Activated CD4-positive, alpha-beta T cell treated with anti-CD3 and anti-CD28 coated beads, Interleukin-2, amount 50 U/mL, for 48 hours (primary cell): ENCODE data around the gene NCBP1.

Experiments used
- DNase-seq, 2 experiments: peaks; one replicate each; pipeline ENCODE4 v3.0.0-alpha.2; 2020

The NCBP1 gene

DNA sequence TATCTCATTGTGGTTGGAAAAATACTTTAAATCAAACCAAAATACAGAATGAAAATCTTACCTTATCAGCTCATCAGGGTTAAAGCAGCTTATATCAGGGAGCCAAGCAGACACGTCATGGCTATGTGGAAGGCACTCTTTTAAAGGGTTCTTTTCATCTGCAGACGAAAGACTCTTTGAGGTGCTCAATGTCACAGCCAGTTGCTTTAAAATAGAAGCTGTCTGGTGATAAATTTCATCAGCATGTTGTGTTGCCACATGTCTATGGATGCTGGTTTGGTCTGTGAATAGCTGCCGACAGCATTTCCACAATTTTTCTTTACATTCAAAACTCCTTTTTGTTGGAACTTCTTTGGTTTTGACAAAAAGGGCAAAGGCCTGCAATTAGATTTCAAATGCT is 8.0 kb upstream of the NCBP1 start:
- no peak for DNase-seq

DNA sequence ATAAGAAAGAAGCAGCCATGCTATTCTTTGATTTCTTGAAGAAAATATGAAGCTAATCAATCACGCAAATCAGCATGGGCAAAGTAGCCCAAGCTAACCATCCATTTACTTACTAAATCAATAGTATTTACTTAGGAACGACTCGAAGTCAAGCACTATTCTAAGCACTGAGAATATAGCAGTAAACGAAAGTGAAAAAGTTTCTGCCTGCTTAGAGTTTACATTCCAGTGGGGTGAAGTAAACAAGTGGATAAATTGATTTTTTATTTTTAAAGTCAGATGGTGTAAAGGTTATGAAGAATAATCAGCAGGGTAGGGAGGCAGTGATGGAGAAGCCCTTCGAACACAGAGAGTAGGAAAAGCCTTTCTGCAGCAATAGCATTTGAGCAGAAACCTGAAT is 6.0 kb upstream of the NCBP1 start:
- DNase-seq = no peak

DNA sequence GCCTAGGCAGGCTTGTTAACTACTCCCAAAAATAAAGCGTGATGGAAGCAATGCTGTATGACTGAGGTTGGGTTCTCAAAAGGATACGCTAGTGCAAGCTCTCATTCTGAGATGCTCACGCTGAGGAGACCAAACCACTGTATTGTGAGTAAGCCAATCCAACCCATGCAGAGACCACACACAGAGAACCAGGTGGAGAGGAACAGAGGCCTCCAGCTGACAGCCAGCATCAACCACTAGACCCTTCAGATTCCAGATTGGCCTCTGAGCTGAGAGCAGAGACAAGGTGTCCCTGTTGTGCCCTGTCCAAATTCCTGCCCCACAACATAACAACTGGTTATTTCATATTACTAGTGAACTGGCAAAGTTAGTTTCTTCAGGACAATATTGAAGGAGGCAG is 5.0 kb upstream of the NCBP1 start:
- no peak for DNase-seq

DNA sequence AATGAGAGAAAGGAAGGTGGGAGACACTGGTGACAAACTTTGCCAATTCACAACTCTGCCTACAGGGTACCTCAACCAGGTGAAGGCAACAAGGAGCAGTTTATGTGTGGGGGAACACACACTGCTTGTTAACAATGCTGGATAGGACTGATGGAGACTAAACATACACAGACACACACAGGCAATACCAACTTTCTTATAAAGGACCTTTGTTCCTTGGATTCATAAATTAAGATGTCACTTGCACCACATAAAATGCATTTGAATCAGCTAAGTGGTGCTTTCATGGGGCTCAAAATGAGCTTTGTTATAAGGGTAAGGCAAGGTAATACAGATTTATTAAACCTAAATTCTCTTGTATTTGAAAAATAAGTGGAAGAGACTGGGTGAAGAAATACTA is 4.5 kb upstream of the NCBP1 start:
- no peak for DNase-seq

DNA sequence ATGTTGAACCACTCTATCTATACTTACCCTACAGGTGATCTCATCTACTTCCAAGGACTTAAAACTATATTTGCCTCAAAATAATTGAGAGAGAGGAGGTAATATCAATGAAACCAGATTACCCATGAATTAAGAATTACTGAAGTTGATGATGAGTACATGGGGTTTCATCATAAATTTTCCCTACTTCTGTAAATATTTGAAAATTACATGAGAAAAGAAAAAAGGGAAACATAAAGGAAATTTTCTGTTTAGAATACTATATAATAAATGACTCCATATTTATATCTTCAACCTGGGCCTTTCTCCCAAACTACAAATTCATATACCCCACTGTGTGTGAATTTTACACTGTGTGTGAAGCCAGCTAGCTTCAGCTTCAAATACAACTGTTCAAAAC is 3.0 kb upstream of the NCBP1 start:
- no peak for DNase-seq

DNA sequence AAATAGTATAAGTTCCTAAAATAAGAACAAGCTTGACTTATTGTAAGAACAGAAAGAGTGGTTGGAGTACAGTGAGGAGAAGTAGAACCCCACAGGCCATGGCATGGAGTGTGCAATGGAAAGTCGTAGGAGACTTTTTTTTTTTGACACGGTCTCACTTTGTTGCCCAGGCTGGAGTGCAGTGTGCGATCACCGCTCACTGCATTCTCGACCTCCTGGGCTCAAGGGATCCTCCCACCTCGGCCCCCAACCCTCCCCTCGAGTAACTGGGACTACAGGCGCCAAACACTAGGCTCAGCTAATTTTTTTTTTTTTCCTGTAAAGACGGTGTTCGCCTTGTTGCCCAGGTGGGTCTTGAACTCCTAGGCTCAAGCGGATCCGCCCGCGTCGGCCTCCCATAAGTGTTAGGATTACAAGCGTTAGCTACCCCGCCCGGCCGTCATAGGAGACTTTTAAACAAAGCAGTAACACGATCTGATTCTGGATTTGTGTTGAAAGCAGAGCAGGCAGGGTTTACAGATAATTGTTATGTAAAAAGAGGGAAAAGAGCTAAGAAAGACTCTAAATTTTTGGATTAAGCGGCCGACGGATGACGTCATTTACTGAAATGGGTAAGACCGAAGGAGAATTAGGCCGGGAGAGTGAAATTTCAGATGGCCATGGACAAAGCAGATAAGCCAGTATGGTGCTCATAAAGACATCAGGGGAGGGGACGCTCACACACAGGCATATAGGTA is 1.2 kb upstream of the NCBP1 start:
- peak; percentile 31 to 40 for DNase-seq

DNA sequence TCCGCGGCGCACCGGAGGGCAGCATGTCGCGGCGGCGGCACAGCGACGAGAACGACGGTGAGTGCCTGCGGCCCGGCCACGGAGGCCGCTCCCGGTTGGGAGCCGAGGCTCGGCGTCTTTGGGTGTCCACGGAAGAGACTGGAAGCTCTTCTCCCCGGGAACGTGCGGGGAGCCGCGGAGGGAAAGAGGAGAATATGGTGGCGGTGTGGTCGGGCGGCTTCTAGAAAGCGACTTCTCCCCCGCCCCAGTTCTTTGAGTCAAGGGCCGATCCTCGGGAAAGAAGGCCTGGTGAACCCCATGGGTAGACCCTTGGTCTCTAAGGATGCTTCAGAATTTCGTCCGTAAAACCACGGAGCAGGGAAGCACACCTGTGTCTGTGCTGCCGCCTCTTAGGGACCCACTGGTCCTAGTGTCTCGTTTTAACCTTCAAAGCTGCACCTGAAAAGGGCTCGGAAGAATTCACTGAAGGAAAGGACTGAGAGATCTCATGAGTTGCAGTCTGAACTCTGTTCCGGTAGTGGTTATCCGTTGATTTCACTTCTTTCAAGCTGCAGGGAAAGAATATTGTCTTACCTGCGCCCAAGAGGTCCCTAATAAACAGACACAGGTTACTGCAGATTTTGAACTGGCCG is 354 bp downstream of the NCBP1 start:
- DNase-seq = no peak

DNA sequence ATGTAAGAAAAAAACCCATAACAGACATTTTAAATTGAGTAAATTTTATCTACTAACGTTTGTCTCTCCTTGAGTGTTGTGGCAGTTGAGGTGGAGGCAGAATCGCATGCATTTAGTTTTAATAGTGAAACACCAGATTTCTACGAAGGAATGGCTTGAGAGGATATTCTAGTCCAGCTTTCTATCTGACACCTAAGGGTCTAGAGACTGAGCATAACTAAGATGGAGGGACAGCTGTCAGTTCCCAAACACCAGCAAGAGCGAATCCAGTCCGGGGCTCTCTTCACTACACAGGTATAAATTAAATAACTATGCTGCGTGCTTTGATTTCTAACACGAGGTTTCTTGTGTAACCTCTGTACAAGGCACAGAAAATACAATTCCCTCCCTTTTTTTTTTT is 1.4 kb downstream of the NCBP1 start:
- no peak for DNase-seq

DNA sequence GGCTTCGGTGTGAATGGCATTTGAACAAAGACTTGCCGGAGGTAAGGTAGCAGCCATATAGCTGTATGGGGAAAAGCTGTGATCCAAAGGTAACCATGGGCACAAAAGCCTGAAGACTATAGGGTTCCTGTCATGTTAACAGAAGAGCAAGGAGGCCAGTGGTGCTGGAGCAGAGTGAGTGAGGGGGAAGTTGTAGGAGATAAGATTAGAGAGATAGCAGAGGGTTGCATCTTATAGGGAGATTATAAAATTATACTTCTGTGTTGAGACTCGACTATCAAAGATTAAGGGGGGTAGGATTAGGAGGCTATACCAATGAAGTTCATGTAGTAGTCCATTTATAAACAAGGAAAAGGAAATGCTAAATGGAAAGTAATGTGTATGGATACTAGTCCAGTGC is 3.3 kb downstream of the NCBP1 start:
- no peak for DNase-seq

DNA sequence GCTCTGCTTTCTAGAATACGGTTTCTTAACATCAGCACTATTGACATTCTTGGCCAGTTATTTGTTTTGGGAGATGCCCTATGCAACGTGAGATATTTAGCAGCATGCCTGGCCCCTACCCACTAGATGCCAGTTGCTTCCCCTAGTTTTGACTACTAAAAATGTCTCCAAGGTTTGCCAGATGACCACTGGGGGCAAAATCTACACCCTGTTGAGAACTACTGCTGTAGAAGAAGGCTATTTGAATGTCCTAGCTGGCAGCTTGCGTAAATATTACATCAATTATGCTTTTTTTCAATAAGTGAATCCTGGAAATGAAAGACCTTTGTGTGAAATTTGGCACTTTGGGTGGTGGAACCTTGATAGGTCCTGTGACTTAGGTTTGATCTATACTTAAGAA is 5.0 kb downstream of the NCBP1 start:
- no peak for DNase-seq

DNA sequence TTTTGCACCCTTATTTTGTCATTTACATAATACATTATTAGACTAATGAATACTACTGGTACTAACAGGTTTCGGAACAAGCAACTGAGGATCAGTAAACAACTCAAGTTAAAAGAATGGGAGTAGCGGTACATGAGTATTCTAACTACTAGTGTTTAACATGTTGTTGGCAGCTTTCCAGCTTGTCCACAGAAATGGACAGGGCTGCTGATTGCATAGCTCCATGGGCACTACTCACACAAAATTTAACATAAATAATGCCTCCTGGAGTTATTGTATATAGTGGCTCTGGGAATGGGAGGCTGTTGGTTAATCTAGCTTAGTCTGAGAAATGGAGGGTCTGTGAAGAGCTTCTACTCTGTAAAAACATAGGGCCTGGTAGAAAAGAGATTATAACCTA is 6.7 kb downstream of the NCBP1 start:
- DNase-seq = no peak

DNA sequence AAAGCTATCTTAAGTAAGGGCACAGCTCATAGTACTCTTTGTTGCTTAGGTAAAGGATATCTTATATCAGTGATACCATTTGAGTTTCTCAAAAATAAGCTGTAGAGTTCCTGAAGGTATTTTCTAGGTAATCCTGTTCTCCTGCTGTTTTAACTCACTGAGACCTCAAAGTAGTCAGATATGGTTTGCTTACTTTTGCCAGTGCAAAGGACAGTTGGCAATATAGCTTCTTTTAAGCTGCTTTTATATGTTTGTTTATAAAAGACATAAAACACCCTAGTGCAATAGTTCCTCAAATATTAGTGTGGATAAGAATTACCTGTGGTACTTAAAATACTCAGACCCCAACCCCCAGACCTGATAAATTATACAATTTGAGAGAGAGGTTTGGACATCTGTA is 12.1 kb downstream of the NCBP1 start:
- DNase-seq = no peak

DNA sequence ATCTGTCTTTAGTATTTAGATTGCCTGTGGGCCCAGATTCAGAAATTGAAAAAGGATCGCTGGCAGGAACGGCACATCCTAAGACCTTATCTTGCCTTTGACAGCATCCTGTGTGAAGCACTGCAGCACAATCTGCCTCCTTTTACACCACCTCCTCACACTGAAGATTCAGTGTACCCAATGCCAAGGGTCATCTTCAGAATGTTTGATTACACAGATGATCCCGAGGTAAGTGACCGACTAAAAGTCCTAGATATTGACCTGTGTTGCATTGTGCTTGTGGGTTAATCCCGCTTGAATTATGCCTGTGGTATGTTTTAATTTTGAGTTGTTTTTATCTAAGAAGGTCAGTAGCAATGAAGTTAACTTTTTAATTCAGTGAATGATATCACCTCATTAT is 14.4 kb downstream of the NCBP1 start:
- DNase-seq = no peak

DNA sequence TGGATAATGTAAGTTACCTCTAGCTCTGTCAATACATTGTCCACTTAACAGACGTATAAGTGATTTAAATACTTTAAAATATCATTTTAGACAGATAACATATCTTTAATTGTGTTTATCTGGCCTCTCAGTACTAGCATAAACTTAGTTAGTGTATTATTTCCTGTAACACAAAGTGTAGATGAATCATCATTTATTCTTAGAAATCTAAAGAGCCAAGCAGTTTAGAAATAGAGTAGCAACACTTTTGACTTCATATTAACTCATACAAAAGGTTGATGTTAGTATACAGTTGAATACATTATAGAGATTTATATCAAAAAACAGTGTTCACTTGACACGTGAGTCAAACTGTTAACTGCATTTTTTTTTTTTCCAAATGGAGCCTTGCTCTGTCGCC is 18.0 kb downstream of the NCBP1 start:
- DNase-seq = no peak

DNA sequence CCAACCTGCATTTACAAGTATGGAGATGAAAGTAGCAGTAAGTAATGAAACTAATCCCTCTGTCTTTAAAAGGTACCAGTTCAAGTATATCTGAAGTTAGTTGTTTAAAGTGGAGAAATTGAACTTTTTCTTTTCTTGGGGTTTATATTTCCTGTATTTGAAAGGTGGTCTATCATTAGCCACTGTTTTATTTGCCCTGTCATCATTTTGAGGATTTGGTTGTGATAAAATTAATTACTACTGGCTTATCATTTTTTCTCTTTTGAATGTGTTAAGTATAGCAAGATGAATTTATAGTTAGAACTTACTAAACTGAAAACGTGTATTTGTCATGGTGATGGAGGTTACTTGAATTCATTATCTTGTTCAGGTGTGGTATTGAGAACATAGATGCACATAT is 25.1 kb downstream of the NCBP1 start:
- DNase-seq = no peak

DNA sequence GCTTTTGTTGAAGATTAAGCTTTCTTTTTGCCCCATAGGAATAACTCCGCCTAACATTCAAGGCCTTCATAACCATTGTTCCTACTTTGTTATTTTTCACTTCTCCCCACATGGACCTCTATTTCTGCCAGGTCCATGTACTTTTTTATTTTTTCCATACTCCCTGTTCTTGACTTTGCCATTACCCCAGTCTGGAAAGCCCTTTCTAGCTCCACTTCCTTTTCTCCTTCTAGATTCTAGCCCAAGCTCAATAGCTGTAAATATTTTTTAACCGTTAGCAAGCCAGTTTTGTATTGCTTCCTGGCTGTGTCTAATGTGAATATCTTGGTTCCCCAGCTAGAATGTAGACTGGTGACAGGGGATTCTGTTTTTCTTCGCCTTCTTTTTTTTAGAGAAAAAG is 26.1 kb downstream of the NCBP1 start:
- DNase-seq = no peak

DNA sequence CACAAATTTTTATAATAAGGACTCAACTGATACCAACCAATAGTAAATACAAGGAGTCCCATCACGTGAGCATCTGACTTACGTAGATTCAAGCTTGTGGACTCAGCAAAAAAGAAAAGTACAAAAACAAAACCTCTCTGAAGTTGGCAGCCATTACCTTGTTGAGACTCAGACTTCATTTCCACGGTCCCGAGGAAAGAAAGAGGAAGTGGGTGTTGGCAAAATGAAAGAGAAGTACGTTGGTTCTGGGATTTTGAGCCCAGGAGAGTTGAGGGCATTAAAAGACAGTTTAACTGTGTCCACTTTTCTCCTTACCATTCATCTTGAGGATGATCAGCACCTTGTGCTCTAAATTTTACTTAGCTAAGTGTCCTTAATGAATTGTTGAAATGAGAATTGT is 26.7 kb downstream of the NCBP1 start:
- DNase-seq = no peak

DNA sequence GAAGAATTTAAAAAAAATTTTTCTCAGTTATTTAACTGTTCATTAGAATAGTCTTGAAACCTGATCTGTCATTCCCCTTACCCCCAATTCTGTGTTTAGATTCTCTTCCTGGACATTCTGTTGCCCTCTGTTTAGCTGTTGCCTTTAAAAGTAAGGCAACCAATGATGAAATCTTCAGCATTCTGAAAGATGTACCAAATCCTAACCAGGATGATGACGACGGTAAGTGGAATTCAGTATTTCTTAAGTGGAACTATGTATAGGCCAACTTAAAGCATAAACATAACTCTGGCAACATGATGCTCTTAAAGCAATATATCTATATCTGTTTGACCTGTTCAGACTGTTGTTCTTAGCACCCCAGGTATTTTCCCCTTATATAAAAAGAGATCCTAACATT is 27.2 kb downstream of the NCBP1 start:
- DNase-seq = no peak

DNA sequence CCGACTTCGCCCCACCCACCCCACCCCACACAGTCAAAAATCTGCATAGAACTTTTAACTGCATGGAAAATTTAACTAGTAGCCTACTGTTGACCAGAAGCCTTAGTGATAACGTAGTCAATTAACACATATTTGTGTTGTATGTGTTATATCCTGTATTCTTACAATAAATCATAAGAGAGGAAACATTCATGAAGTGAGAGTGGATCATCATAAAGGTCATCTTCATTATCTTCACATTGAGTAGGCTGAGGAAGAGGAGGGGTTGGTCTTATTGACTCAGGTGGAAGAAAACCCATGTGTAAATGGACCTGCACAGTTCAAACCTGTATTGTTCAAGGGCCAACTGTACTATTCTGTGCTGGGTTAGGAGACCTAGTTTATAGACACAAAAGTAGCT is 32.1 kb downstream of the NCBP1 start:
- no peak for DNase-seq

DNA sequence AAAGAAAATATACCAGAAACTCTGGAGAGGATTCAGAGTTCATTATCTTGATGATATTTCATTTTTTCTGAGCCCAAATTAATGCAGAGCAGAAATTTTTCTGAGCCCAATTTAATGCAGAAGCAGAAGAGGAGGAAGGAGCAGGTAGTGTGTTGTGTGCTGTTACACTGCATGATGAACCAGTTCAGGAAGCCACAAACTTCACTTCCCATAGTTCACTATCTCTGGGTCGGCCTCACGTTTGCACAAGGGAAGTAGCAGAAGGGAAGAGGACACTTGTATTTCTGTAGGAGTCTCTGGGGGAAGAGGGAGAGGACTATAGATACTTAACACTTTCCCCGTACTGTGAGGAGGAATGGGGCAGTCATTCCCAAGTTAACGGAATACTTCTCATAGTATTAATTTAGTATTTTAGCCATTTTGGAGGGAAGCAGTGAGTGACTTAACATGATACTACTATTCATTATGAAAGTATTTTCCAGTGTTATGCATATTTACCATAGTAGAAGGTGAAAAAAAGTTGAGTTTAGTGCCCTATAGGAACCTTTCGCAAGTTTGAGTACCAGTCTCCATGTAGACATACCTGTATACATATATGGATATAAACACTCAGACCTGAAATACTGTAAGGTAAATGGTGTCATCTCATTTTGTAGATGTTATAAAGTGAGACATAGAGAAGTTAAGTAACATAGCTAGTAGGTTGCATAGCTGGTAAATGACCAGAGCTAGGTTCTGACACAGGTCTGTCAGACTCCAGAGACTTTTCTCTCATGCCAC is 33.5 kb downstream of the NCBP1 start:
- no peak for DNase-seq

DNA sequence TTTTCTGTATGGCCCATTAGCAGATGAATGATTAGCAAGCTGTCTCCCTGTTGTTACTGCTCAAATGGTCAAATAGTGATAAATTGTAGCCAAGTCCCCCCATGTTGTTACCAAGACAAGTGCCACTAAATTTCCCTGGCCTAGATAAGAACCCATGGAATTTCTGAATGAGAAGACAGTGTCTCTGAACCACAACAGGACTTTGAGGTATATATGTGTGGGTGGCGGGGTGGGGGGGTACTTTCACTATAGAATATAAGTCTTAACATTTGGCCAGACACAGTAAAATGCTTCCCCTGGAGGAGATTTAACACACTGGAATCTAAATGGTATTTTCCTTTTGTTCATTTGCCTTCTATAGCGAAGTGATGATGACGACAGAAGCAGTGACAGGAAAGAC is 34.9 kb downstream of the NCBP1 start:
- peak; percentile 23 to 37 for DNase-seq

DNA sequence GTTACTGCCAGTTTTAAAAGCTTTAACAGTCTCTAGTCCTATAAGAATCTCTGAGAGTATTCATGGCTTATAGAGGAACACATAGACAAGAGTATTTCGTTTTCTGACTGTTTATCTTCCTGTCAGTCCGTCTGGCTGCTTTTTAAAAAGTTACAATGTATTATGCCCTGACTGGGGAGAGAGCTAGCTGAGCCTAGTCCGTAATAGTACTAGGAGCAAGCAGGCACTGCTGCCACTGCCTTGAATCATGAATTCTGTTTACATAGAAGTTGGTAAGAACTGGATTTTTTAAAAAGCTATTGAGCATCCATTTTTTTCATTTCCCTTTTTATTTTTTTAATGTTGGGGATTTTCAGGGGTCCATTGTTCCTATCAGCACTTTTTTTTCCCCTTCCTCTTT is 37.0 kb downstream of the NCBP1 start:
- DNase-seq = no peak

DNA sequence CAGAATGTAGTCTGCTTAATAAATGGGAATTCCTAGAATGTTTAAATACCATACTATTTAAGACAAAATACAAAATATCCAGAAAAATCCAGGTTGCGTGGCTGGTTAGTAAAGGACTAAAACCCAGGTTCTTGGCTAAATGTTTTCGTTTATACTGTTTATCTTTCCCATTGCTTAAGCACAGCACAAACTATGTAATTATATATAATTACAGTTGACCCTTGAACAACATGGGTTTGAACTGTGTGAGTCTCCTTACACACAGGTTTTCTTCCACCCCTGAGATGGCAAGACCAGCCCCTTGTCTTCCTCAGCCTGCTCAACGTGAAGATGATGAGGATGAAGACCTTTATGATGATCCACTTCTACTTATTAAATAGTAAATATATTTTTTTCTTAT is 38.8 kb downstream of the NCBP1 start:
- DNase-seq = no peak

DNA sequence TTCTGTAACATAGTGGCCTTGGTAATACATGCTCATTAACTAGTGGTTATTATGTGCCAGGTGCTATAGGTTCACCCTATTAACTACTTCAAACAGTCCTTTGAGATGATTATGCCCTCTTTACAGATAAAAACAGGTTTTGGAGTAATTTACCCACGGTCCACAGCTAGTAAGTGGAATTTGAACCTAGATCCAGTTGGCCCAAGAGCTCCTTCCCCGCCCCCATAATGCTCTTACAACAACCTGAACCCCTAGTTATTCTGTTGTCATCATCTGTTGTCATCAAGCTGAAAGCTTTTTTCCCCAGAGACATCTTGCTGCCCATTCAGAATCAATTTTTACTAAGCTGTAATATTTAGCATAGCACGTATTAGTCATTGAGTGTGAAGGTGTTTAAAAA is 40.3 kb downstream of the NCBP1 start:
- DNase-seq = no peak
